Transverse colon (tissue), 4 donors: Measurements from ENCODE around the gene ZFAND6.
"Not testable (repeated sequence)": the region's sequence is repeated elsewhere in the genome, so short reads cannot be mapped to it uniquely, and the experiment has no call there.

ENCODE experiments used
- CTCF ChIP-seq, 5 experiments: fragments of 200-600 bp in 3 of 5; fragments of 450-650 bp in 2 of 5; sonication (generic) in 3 of 5; IDR thresholded peaks; 1 replicate in 2 of 5; 2 replicates in 3 of 5; pipeline ENCODE4 v1.5.1; 2016 to 2017; ENCODE audit warnings: antibody characterized with exemption in 5 of 5, inconsistent platforms in 3 of 5, mild to moderate bottlenecking in 2 of 5, moderate library complexity in 1 of 5
- POLR2A ChIP-seq: fragments of 450-650 bp; IDR thresholded peaks from one replicate; pipeline ENCODE4 v1.6.1; 2016; ENCODE audit warnings: antibody characterized with exemption, mild to moderate bottlenecking, moderate library complexity
- POLR2AphosphoS5 ChIP-seq, 3 donors: sonication (generic); formaldehyde crosslinking; IDR thresholded peaks; one replicate each; pipeline ENCODE4 v1.6.1; 2016; ENCODE audit warnings: antibody characterized with exemption in 3 of 3

- not testable (repeated sequence) for TF ChIP-seq POLR2AphosphoS5 (IDR thresholded peaks at IDR 0.05); CTCF (IDR thresholded peaks at IDR 0.05); POLR2A
Observed at GRCh38 chr15:80017139-80017538, 42.3 kb upstream of the ZFAND6 start.
